Natural killer cell (primary cell): ENCODE measurements around the gene SORBS1. TPM values are rescaled to one million over a fixed set of nuclear protein-coding genes. Genes with fewer than 3 reads are reported as not detected.

ENCODE experiments used
- ATAC-seq, 3 donors: fragments of 150-1000 bp in 2 of 3; fragments of 200-7000 bp in 1 of 3; cut with Tn5 transposase; 1 replicate in 1 of 3; 2 replicates in 2 of 3; pipeline ENCODE4 v1.10.0; 2021; ENCODE audit warnings: mild to moderate bottlenecking in 2 of 3, moderate library complexity in 2 of 3
- DNase-seq, 2 donors: peaks; one replicate each; pipeline versions ENCODE4 v3.0.0 to v3.0.0-alpha.2; 2013 to 2021; ENCODE audit warnings: mixed read lengths in 1 of 2
- H3K27ac ChIP-seq: one replicate; pipeline ENCODE4 v1.5.1; 2013; ENCODE audit warnings: mild to moderate bottlenecking, low read length
- H3K27me3 ChIP-seq: one replicate; pipeline ENCODE4 v1.6.1; 2013; ENCODE audit warnings: low read length; ENCODE audit not compliant: control insufficient read depth, insufficient read depth
- H3K36me3 ChIP-seq: one replicate; pipeline ENCODE4 v1.6.1; 2013; ENCODE audit warnings: low read length; ENCODE audit not compliant: control insufficient read depth, insufficient read depth
- H3K4me1 ChIP-seq: one replicate; pipeline ENCODE4 v1.6.1; 2013; ENCODE audit warnings: low read length; ENCODE audit not compliant: control insufficient read depth, insufficient read depth
- H3K4me3 ChIP-seq: one replicate; pipeline ENCODE4 v1.5.1; 2013; ENCODE audit warnings: low read length
- H3K9me3 ChIP-seq: one replicate; pipeline ENCODE4 v1.6.1; 2013; ENCODE audit warnings: low read length; ENCODE audit not compliant: control insufficient read depth, insufficient read depth
- H3K27ac Mint-ChIP-seq, 2 donors: one replicate each; pipeline ENCODE4 v1.8.0; 2022; ENCODE audit warnings: mild to moderate bottlenecking in 2 of 2, mixed read lengths in 2 of 2, moderate library complexity in 1 of 2
- H3K27me3 Mint-ChIP-seq, 2 donors: one replicate each; pipeline ENCODE4 v1.8.0; 2022; ENCODE audit warnings: low read depth in 2 of 2, mixed read lengths in 2 of 2
- H3K36me3 Mint-ChIP-seq: one replicate; pipeline ENCODE4 v1.8.0; 2022; ENCODE audit warnings: mixed read lengths
- H3K4me1 Mint-ChIP-seq, 2 donors: one replicate each; pipeline ENCODE4 v1.8.0; 2022; ENCODE audit warnings: mixed read lengths in 2 of 2
- H3K4me3 Mint-ChIP-seq: one replicate; pipeline ENCODE4 v1.8.0; 2022; ENCODE audit warnings: mild to moderate bottlenecking, moderate library complexity, mixed read lengths
- H3K9me3 Mint-ChIP-seq, 2 donors: one replicate each; pipeline ENCODE4 v1.8.0; 2022; ENCODE audit warnings: mixed read lengths in 2 of 2
- CTCF ChIP-seq: fragments of 200-600 bp; IDR thresholded peaks from one replicate; pipeline ENCODE4 v1.8.0; 2022; ENCODE audit warnings: antibody characterized with exemption
- WGBS: methylation state at CpG from one replicate; pipeline ENCODE4 v1.1.7; 2013; ENCODE audit warnings: missing lambda C conversion rate; ENCODE audit not compliant: insufficient coverage; 5-methylcytosine and 5-hydroxymethylcytosine counted together
- intact Hi-C: fragments of 100-400 bp; cut with micrococcal nuclease; formaldehyde crosslinking; loops from one replicate; pipeline ENCODE4 v1.14.2; 2022
- total RNA-seq, 4 donors: library from RNA; stranded (reverse); fragments of 120-200 nt in 1 of 4; gene quantifications; one replicate each; pipeline versions ENCODE4 v1.2.3 to v1.2.4, GENCODE V29; 2013 to 2022

SORBS1 gene
- total RNA-seq, 3 donors from 2014 or later (not counting 1 experiment from before 2014, with no cell fraction given): 2.4 to 5.4 (median 2.8) TPM

DNA sequence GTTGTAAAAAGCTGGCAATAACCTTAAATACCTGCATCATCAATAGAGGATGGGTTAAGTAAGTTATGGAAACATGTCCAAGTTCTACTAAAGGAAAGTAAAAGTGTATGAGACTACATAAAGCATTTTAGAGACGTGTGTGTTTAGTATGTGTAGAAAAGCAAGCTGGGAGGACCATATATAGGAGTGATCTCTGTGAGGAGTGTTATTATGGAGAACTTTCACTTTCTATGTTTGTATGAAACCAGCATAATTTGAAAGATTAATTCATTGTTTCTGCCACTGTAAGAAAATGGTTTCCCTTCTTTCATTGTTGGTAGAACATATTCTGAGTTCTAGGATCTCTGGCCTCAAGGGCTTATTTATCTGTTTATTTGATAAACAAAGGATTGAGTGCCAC is 251.2 kb downstream of the SORBS1 start:
- no peak for ATAC-seq
- no peak overlapping the region for H3K27ac Mint-ChIP-seq
- 5% methylated on average over 1 of the region's 1 CpG for WGBS

DNA sequence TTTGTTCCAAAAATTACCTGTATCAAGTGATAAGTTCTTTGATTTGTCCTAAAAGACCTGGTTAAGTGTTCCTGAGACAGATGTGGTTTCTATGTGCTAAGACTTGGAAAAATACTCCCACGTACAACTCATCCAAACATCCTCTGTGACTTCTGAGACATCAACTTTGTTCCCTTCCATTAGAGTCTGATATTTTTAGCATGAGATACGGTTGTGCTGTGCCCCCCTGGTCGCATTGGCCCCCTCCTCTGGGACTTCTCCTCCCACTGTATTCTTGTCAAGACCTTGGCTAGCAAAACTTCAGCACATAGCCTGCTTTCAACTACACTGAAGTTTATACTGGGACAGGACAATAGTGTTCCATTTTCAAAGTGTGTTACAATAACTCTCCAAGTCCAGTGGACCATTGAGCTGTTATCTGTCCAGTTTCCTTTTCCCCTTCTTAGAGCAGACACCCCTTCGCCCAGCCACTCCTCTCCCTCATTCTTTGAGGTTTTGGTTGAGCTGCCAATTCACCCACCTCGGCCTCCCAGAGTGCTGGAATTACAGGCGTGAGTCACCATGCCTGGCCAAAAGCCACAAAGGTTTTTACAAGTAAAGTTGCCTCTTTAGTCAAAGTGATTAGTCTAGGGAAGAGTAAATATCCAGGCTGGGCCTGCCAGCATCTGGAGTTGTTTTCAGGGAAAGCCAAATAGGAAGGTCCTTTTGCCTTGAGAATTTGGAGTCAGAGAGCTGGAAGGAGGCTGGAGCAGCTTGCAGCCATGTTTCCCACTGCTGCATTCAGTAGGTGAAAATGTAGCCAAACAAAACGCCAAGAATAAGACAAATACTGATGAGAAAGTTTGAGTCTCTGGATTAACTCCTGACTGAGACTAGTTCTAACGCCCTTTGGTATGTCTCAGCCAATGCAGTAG is 252.5 kb downstream of the SORBS1 start:
- Mint-ChIP-seq H3K27me3 (peaks cover 0 to 3% of the 10 kb centered on the region in 2 donors), H3K36me3 (no peaks in the 10 kb centered on the region), H3K27ac (no peak overlapping the region), H3K4me1 (peaks cover 7 to 18% of the 10 kb centered on the region in 2 donors), H3K9me3 (no peaks in the 10 kb centered on the region), H3K4me3 (no peak overlapping the region)
- no peak for TF ChIP-seq CTCF
- H3K36me3 ChIP-seq: no peaks in the 10 kb centered on the region
- DNase-seq (no peak), ATAC-seq (no peak)
- H3K4me3 ChIP-seq: no peak overlapping the region
- H3K27ac ChIP-seq: no peak overlapping the region
- peaks cover 3% of the 10 kb centered on the region for H3K4me1 ChIP-seq
- no peaks in the 10 kb centered on the region for H3K9me3 ChIP-seq
- no peaks in the 10 kb centered on the region for H3K27me3 ChIP-seq
- intact Hi-C loops: no loop called here
- WGBS: 58% methylated on average over 8 of the region's 8 CpGs

More for the DNA sequence above, 251.2 kb downstream of the SORBS1 start:
- Mint-ChIP-seq H3K9me3 (no peaks in the 10 kb centered on the region), H3K27me3 (peaks cover 0 to 3% of the 10 kb centered on the region in 2 donors), H3K4me1 (peaks cover 7 to 18% of the 10 kb centered on the region in 2 donors), H3K4me3 (no peak overlapping the region), H3K36me3 (no peaks in the 10 kb centered on the region)
- no peak for TF ChIP-seq CTCF
- no peaks in the 10 kb centered on the region for H3K27me3 ChIP-seq
- no peak overlapping the region for H3K4me3 ChIP-seq
- peaks cover 3% of the 10 kb centered on the region for H3K4me1 ChIP-seq
- H3K9me3 ChIP-seq: no peaks in the 10 kb centered on the region
- no peak overlapping the region for H3K27ac ChIP-seq
- intact Hi-C loops: no loop called here
- DNase-seq: no peak
- no peaks in the 10 kb centered on the region for H3K36me3 ChIP-seq

GRCh38 chr10:95306851-95307250 is 254.3 kb downstream of the SORBS1 start:
- no peak for ATAC-seq

More at GRCh38 chr10:95306851-95307250, 254.3 kb downstream of the SORBS1 start:
- TF ChIP-seq CTCF: no peak
- peaks cover 3% of the 10 kb centered on the region for H3K4me1 ChIP-seq
- no peak for DNase-seq
- H3K4me1 Mint-ChIP-seq: peaks cover 7 to 18% of the 10 kb centered on the region in 2 donors
- no peaks in the 10 kb centered on the region for H3K9me3 Mint-ChIP-seq
- intact Hi-C loops: no loop called here
- H3K4me3 Mint-ChIP-seq: no peak overlapping the region
- WGBS: 100% methylated on average over 1 of the region's 1 CpG
- H3K27me3 Mint-ChIP-seq: peaks cover 0 to 3% of the 10 kb centered on the region in 2 donors
- no peak overlapping the region for H3K27ac Mint-ChIP-seq
- no peaks in the 10 kb centered on the region for H3K36me3 Mint-ChIP-seq
- no peaks in the 10 kb centered on the region for H3K36me3 ChIP-seq
- no peaks in the 10 kb centered on the region for H3K27me3 ChIP-seq
- no peak overlapping the region for H3K27ac ChIP-seq
- H3K9me3 ChIP-seq: no peaks in the 10 kb centered on the region
- H3K4me3 ChIP-seq: no peak overlapping the region
